GM18505 (cell line): ENCODE data around the gene RPL10A.

Source experiments
- ATAC-seq: cut with Tn5 transposase; IDR thresholded peaks from one replicate; pipeline ENCODE4 v1.9.1; 2021; ENCODE audit not compliant: unreplicated experiment
- POLR2A ChIP-seq: IDR thresholded peaks from 4 replicates; pipeline ENCODE4 v1.6.1; 2011; ENCODE audit warnings: borderline replicate concordance; ENCODE audit not compliant: insufficient read depth, insufficient read length; ENCODE audit errors: extremely low read depth

Gene RPL10A

DNA sequence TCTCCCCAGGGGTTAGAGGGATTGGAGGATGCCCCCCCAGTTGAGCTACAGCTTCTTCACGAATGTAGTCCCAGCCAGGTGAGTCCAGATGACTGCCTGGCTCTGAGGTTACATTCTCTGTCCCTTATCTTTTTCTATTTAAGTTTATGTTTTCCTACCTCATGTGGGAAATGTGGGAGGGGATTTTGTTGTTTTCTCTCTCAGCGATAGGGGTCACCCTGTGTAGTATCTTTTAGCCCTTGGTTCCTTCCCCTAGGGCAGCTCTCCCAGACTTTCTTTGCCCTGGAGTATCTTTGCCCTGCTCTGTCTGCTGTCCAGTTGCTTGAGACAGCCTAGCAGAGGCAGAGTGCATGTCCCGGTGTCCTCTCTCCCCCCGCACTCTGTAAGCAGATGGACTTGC lies 10.3 kb upstream of the RPL10A start:
- TF ChIP-seq POLR2A = no peak
- ATAC-seq = no peak

DNA sequence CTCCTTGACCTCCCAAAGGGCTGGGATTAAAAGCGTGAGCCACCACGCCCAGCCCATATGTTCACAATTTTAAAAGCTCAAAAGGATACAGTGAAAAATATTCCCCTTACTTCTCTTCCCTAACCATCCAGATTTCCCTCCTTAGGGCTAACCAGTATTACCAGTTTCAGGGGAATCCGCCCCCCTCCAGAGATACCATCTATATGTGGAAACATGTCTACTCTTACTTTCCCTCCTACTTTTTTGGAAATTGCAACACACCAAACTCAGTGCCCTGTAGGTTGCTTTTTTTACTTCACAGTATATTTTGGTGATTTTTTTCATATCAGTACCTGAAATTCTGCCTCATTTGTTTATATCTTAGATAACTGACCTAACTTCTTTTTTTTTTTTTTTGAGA lies 6.9 kb upstream of the RPL10A start:
- TF ChIP-seq POLR2A = no peak

DNA sequence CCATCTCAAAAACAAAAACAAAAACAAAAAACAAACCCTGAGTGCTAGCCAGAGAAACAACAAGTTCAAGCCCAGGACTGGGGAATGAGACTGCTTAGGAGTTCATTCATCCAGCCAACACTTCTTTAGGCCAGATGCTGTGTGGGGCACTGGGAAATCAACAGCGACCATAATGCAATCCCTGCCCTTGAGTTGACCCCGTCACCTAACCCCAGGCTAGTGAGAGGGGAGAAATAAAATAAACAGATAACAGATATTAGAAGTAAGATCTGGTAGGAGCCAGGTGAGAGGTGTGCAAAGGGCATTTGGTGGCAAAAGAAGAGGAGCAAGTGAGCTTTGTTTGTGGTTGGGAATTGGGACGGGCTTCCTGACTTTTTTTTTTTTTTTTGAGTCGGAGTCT lies 4.9 kb upstream of the RPL10A start:
- TF ChIP-seq POLR2A = no peak
- no peak for ATAC-seq

More for the DNA sequence above, 6.9 kb upstream of the RPL10A start:
- ATAC-seq = no peak

DNA sequence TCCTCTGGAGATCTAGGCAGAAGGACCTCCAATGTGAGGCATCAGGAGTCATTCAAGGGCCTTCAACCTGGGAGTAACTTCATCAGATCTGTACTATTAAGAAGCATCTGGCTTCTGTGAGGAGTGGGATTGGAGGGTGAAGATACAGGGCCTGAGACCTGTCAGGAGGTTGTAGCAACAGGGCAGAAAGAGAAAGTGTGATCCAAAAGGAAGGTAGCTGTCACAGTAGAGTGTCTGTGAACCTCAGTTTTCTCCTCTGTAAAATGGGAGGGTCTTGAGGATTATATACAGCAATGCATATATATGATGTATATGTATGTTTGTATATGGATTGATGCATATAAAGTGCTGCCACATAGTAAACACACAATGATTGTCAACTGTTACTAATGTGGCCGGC lies 2.6 kb upstream of the RPL10A start:
- no peak for TF ChIP-seq POLR2A

DNA sequence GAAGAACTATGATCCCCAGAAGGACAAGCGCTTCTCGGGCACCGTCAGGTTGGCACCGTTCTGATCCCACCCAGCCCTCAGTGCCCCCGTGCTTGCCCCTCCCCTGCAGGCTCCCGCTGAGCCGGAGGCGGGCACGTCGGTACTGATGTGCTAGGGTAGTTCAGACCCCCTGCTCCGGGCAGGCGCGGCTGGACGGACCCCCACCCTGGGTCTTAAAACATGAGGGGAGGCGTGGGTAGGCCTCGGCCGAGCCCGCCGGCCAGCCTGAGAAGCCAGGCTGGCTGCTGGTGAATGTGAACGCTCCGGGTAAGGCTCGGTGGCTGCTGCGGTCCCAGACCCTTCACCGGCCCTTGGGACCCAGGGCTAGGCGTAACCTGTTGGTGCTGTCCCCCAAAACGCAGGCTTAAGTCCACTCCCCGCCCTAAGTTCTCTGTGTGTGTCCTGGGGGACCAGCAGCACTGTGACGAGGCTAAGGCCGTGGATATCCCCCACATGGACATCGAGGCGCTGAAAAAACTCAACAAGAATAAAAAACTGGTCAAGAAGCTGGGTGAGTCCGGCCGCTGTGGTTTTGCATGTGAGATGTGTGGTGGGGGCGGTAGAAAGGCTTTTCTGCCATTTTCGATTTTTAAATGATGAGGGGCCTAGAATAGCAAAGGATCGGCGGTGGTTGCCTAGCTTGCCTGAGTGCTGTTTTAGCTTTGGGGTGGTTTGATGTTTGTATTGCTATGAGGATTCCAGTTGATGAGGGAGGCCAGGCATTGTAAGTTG lies 964 bp downstream of the RPL10A start:
- no peak for ATAC-seq
- no peak for TF ChIP-seq POLR2A

More for the DNA sequence above, 2.6 kb upstream of the RPL10A start:
- no peak for ATAC-seq

DNA sequence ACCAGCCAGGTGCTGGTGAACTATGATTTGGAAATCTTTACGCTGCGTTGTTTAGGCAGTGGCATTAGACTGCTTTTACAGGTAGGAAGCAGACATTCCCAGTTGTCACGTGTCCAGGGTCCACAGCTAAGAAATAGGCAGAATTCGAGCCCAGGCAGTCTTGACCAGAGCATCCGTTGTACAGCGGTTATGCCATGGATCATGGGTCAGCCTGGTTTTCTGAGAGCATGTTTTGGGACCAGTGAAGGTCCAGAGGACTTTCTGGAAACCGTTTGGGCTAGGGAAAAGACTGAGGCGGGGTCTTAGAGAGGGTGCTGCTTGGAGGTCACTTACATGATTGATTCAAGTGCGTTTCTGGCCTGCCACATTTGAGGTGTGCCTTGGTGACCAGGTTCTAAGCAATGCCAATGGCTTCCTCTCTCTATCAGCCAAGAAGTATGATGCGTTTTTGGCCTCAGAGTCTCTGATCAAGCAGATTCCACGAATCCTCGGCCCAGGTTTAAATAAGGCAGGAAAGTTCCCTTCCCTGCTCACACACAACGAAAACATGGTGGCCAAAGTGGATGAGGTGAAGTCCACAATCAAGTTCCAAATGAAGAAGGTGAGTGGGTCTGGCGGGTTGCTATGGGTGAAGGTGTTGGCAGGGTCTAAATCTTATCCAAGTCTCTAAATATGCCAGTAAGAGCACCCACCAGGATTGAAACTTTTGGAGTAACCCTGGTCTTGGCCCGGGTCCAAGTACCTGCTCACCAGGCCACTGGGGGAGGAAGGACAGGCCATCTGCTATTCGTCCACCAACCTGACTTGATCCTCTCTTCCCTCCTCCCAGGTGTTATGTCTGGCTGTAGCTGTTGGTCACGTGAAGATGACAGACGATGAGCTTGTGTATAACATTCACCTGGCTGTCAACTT lies 1.8 kb downstream of the RPL10A start:
- no peak for ATAC-seq
- peak; percentile 18 for TF ChIP-seq POLR2A

DNA sequence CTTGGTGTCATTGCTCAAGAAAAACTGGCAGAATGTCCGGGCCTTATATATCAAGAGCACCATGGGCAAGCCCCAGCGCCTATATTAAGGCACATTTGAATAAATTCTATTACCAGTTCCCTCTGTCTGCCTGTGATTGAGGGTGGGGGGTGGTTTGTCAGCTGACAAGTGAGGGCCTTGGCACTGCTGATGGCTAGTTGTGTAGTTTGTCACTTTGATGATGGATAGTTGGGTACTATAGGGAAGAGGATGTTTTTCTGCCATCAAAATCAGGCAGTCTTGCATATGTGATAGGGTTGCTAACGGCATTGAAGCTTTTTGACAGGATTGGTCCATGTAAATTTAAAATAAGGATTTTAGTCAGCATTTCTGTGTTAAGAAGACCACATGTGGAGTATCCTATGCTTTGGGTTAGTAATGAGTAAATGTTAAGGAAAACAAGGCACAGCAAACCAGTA lies 2.5 kb downstream of the RPL10A start:
- ATAC-seq = no peak
- TF ChIP-seq POLR2A = no peak

DNA sequence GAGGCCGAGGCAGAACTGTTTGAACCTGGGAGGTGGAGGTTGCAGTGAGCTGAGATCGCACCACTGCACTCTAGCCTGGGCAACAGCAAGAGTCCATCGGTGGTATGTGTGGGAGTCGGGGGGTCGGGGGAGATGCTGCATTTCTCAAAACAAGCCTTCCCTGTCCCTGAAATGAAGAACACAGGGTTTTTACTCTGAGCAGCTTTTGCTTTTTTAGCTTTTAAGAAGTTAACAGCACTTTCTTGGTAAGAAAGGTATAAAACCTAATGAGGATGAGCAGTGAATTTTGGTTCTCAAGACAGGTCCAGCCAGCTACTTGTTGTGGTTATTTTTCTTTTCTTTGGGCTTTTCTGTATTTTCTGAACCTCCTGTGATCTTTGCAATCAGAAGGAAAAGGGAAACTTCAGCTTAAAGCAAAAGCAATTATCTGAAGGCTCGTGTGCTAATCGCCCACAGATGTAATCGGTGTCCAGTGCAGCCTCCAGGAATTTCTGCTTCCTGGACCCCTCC lies 3.7 kb downstream of the RPL10A start:
- no peak for TF ChIP-seq POLR2A
- ATAC-seq = no peak

DNA sequence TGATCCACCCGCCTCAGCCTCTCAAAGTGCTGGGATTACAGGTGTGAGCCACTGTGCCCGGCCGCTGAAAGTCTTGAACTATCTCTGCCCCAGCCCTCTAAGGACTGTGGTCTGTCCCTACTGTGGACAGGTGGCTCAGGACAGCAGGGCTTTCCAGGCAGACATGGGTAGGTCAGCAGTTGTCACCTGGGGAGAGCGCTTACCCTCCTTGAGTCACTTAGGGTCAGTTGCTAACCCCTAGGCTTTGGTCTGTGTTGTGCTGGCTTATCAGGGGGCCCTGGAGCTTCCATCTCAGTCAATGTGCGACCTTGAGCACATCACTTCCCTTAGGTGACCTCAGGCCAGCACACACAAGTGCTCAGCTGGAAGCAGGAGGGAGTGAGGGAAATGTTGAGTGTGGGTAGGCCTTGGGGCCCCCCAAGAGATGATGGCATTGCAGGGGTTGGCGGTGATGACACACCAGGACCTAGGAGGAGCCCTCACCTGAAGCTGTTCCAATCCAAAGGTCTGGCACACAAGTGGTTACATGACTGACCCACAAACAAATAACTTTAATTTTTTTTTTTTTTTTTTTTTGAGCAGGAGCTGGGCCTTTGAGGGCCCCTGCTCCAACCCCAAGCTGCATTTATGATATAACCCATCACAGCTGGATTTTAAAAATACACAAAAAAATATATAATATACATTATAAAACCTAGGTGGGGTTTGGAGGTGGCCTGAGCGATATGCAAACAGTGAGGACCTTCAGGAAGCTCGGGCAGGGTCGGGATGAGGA lies 5.1 kb downstream of the RPL10A start:
- peak; percentile 33 for TF ChIP-seq POLR2A
- ATAC-seq = no peak

DNA sequence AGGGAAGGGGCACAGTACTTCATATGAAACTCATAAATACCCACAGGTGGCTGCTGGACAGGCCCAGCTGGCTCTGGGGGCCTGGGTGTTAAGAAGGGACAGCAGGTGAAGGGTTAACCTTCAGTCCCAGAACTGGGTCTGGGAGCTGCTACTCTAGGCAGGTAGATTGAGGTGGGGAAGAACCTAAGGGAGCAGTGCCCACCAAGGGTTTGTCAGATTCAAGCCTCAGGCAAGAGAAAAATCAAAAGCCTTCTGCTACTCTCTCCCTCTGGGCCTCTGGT lies 5.6 kb downstream of the RPL10A start:
- no peak for ATAC-seq
- no peak for TF ChIP-seq POLR2A

DNA sequence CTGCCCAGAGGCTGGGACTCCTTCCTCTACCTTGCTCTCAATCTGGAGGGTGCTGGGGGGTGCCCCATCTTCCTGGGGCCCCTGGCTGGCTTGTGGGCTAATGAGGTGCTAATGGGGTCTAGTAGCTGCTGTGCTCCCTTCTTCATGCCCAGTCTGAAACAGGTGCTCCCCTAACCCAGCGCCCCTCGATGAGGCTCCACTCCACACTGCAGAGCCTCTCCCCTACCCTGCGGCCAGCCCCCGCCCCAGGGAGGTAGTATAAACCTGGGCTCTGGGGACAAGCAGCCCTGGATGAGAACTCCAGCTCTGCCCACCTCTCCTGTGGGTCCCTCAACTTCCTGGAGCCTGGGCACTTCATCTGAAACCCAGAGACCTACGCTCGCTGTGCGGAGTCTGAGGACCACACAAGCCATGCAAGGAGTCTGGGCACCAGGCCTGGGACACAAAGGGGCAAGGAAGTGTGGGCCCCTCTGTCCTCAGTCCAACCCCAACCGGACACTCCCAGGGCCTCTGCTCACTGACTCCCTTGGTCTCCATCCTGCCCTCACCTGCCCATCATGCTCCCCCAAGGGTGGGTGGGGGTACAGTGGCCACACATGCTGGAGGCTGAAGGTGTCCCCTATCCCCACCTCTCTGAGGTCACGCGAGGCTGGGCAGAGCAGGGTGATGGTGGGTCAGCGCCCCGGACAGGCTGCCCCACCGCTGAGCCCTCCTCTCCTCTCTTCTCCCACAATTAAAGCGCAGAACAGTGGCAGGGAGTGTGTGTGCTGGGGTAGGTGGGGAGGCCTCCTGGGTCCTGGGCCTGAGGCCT lies 6.1 kb downstream of the RPL10A start:
- TF ChIP-seq POLR2A = no peak
- ATAC-seq = no peak

DNA sequence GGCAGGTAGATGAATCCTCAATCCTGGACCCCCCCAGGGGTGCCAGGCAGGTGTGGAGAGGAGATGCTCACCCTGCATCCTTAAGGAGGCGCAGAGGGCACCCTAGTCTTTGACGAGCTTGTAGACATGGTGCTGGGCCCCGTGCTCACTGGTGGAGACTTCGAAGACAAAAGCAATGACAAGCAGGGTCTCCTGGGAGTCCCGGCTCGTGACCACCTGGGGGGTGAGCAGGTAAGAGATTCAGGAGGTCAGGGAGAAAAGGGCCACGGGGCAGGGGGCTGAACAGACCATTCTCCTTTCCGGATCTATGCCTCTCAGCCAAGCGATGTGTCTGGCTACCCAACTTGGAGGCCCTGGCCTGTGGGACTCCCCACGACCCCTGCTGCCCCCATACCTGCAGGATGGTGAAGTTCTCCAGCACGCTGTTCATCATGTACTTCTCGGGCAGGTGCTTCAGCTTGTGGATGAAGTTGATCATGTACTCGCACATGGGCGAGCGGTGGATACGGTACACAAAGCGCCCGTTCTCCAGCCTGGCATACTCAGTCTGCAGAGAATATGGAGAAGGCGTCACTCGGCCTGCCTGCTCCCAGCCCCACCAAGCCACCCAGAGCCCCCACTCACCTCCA lies 6.9 kb downstream of the RPL10A start:
- no peak for ATAC-seq
- no peak for TF ChIP-seq POLR2A

DNA sequence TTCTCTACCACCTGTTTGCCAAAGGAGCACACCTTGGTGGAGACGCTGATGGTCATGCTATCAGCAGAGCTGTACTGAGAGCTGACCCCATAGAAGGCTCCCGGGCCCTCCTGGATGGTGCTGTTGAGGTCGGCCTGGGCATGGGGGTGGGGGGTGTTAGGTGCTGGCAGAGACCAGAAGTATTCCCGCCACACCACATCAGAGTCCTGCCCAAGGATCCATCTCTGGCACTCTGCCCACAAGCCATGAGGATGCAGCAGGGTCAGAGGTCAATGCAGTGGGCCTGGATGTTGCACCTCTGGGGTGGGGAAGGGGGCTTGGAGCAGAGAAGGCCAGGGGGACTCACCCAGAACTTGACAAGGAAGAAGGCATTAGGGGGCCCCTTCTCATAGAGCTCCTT lies 7.4 kb downstream of the RPL10A start:
- no peak for ATAC-seq
- TF ChIP-seq POLR2A = no peak

DNA sequence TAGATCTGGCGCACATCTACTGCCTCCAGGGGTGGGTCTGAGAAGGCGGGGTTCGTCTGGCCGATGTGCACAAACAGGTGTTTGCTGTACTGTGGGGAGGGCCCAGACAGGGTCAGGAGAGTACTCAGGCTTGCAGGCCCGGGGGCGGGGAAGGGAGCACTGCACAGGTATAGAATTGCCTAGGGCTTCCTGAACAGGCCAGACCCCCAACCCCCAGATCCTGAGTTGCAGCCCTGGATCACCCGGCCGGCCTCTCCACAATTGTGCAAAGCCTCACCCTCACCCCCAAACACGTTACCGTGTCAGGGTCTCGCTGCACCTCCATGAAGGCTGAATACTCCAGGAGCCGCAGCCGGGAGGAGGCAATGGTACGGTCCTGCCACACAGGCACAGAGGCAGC lies 7.8 kb downstream of the RPL10A start:
- no peak for ATAC-seq

More for the DNA sequence above, 7.8 kb downstream of the RPL10A start:
- TF ChIP-seq POLR2A = no peak
